ENCODE measurements around the gene CDCP1.

- TF ChIP-seq EZH2 (IDR thresholded peaks at IDR 0.05; ENCODE audit: low read depth) (no peak), CTCF (conservative IDR thresholded peaks at IDR 0.05) (no peak)
These were observed 27.5 kb downstream of the CDCP1 start for GRCh38 chr3:45118615-45119071.

Measured in PC-9 (cell line).